IMR-90 (cell line): ENCODE measurements around the gene WDR70. TPM values are rescaled to one million over a fixed set of nuclear protein-coding genes. Genes with fewer than 3 reads are reported as not detected.
A peak's percentile ranks its signal among the peaks of the same experiment; 100 is the strongest.

Source experiments
- ATAC-seq: fragments of 200-7000 bp; cut with Tn5 transposase; 2 replicates; pipeline ENCODE4 v1.9.1; 2020; ENCODE audit warnings: low read depth, mild to moderate bottlenecking, moderate library complexity
- BruUV-seq: library from RNA; stranded (reverse); fragments of 400-500 nt; replicated peaks from 2 replicates; lab custom pipeline; 2021; lab: Mats Ljungman, UMichigan
- CTCF ChIA-PET: fragments of 300-600 bp; formaldehyde crosslinking; extraction: SDS; loops from one replicate; lab custom pipeline; 2021; ENCODE audit warnings: antibody characterized with exemption; lab: Yijun Ruan, JAX
- POLR2A ChIA-PET: fragments of 300-600 bp; sonication (Branson Sonifier 250); formaldehyde crosslinking; loops from one replicate; lab custom pipeline; 2022; ENCODE audit warnings: antibody characterized with exemption; ENCODE audit not compliant: unreplicated experiment; lab: Charles Lee
- DNase-seq: peaks from one replicate; pipeline ENCODE4 v3.0.0; 2013
- H2AFZ ChIP-seq: replicated peaks from 2 replicates; pipeline ENCODE3; 2013; ENCODE audit warnings: low read length, mild to moderate bottlenecking; ENCODE audit not compliant: poor library complexity
- H2AK5ac ChIP-seq: 2 replicates; pipeline ENCODE4 v1.6.1; 2013; ENCODE audit warnings: low read depth, low read length, inconsistent platforms
- H2AK9ac ChIP-seq: replicated peaks from 2 replicates; pipeline ENCODE3; 2013; ENCODE audit warnings: mild to moderate bottlenecking, low read depth, low read length, moderate library complexity; ENCODE audit not compliant: poor library complexity
- H2BK120ac ChIP-seq: 2 replicates; pipeline ENCODE4 v1.6.1; 2013; ENCODE audit warnings: low read depth, low read length, inconsistent platforms
- H2BK15ac ChIP-seq: 3 replicates; pipeline ENCODE4 v1.6.1; 2013; ENCODE audit warnings: low read depth, low read length, inconsistent platforms
- H2BK20ac ChIP-seq: 2 replicates; pipeline ENCODE4 v1.6.1; 2013; ENCODE audit warnings: low read depth, mild to moderate bottlenecking, inconsistent platforms, low read length, moderate library complexity
- H2BK5ac ChIP-seq: 2 replicates; pipeline ENCODE4 v1.6.1; 2013; ENCODE audit warnings: mild to moderate bottlenecking, low read depth, low read length, inconsistent platforms; ENCODE audit not compliant: poor library complexity, severe bottlenecking
- H3K14ac ChIP-seq: replicated peaks from 2 replicates; pipeline ENCODE4 v1.6.1; 2013; ENCODE audit warnings: low read depth, low read length, inconsistent platforms
- H3K18ac ChIP-seq: 2 replicates; pipeline ENCODE4 v1.6.1; 2013; ENCODE audit warnings: low read depth, low read length, control low read depth
- H3K23ac ChIP-seq: 2 replicates; pipeline ENCODE4 v1.6.1; 2013; ENCODE audit warnings: low read depth, low read length, inconsistent platforms
- H3K27ac ChIP-seq: 2 replicates; pipeline ENCODE4 v1.5.1; 2013; ENCODE audit warnings: mild to moderate bottlenecking, control low read depth, low read length; ENCODE audit not compliant: insufficient read depth
- H3K27me3 ChIP-seq: 2 replicates; pipeline ENCODE4 v1.6.1; 2013; ENCODE audit warnings: low read length; ENCODE audit not compliant: control insufficient read depth, insufficient read depth
- H3K36me3 ChIP-seq: 2 replicates; pipeline ENCODE4 v1.6.1; 2013; ENCODE audit warnings: low read length, mixed read lengths; ENCODE audit not compliant: control insufficient read depth, insufficient read depth
- H3K4ac ChIP-seq: 2 replicates; pipeline ENCODE4 v1.6.1; 2013; ENCODE audit warnings: low read depth, low read length, inconsistent platforms
- H3K4me1 ChIP-seq: 2 replicates; pipeline ENCODE4 v1.6.1; 2013; ENCODE audit warnings: low read length, mixed read lengths; ENCODE audit not compliant: control insufficient read depth, insufficient read depth
- H3K4me2 ChIP-seq: 2 replicates; pipeline ENCODE4 v1.6.1; 2013; ENCODE audit warnings: low read depth, mild to moderate bottlenecking, control low read depth, low read length, moderate library complexity
- H3K4me3 ChIP-seq: 2 replicates; pipeline ENCODE4 v1.5.1; 2013; ENCODE audit warnings: low read depth, mild to moderate bottlenecking, control low read depth, low read length, moderate library complexity; ENCODE audit not compliant: insufficient read depth
- H3K56ac ChIP-seq: 2 replicates; pipeline ENCODE4 v1.6.1; 2013; ENCODE audit warnings: low read length, inconsistent platforms; ENCODE audit not compliant: insufficient read depth; ENCODE audit errors: extremely low read depth
- H3K79me1 ChIP-seq, 2 experiments: 2 replicates each; pipeline ENCODE4 v1.6.1; 2013; ENCODE audit warnings: low read length in 2 of 2, inconsistent platforms in 1 of 2, low read depth in 1 of 2
- H3K9ac ChIP-seq: 2 replicates; pipeline ENCODE4 v1.6.1; 2013; ENCODE audit warnings: low read depth, low read length, control low read depth
- H3K9me1 ChIP-seq: 2 replicates; pipeline ENCODE4 v1.6.1; 2013; ENCODE audit warnings: low read length, inconsistent platforms; ENCODE audit not compliant: insufficient read depth
- H3K9me3 ChIP-seq: 2 replicates; pipeline ENCODE4 v1.6.1; 2013; ENCODE audit warnings: low read length; ENCODE audit not compliant: control insufficient read depth, insufficient read depth
- H4K20me1 ChIP-seq: 2 replicates; pipeline ENCODE4 v1.6.1; 2013; ENCODE audit warnings: low read length, inconsistent platforms; ENCODE audit not compliant: insufficient read depth
- H4K5ac ChIP-seq: 2 replicates; pipeline ENCODE4 v1.6.1; 2013; ENCODE audit warnings: mild to moderate bottlenecking, low read depth, low read length, control low read depth
- H4K8ac ChIP-seq, 2 experiments: 2 replicates each; pipeline ENCODE4 v1.6.1; 2013; ENCODE audit warnings: low read depth in 2 of 2, low read length in 2 of 2, control low read depth in 1 of 2, inconsistent platforms in 1 of 2
- H4K91ac ChIP-seq: 2 replicates; pipeline ENCODE4 v1.6.1; 2013; ENCODE audit warnings: low read depth, low read length, inconsistent platforms; ENCODE audit not compliant: insufficient read depth
- BHLHE40 ChIP-seq: fragments of 150-350 bp; IDR thresholded peaks from 2 replicates; pipeline ENCODE4 v1.6.1; 2016; ENCODE audit warnings: mild to moderate bottlenecking, low read depth, low read length
- CEBPB ChIP-seq: IDR thresholded peaks from 2 replicates; pipeline ENCODE4 v1.6.1; 2012; ENCODE audit warnings: low read depth, low read length, improper control_type of control experiment
- CHD1 ChIP-seq: IDR thresholded peaks from 2 replicates; pipeline ENCODE4 v1.6.1; 2012; ENCODE audit warnings: low read depth, low read length, improper control_type of control experiment
- SMC3 ChIP-seq: fragments of 150-350 bp; IDR thresholded peaks from 2 replicates; pipeline ENCODE4 v1.6.1; 2016; ENCODE audit warnings: low read depth, mild to moderate bottlenecking, antibody characterized with exemption, low read length, moderate library complexity
- WGBS, 2 experiments: methylation state at CpG; one replicate each; pipeline versions ENCODE4 v1.1.5 to v1.1.7; 2013; ENCODE audit warnings: missing lambda C conversion rate in 2 of 2; ENCODE audit not compliant: insufficient read length in 1 of 2; ENCODE audit errors: extremely low coverage in 2 of 2; 5-methylcytosine and 5-hydroxymethylcytosine counted together
- dilution Hi-C: fragments of 300-500 bp; cut with HindIII; formaldehyde crosslinking; loops from one replicate; pipeline ENCODE4 v1.14.3; 2018; ENCODE audit warnings: low sequenced_read_pairs; ENCODE audit not compliant: unreplicated experiment
- in situ Hi-C: fragments of 300-500 bp; cut with MboI; formaldehyde crosslinking; loops from 3 replicates; pipeline ENCODE4 v1.14.3; 2019; ENCODE audit warnings: low sequenced_read_pairs, inconsistent platforms, mixed read lengths
- intact Hi-C: fragments of 100-400 bp; cut with micrococcal nuclease; formaldehyde crosslinking; loops from 2 replicates; pipeline ENCODE4 v1.10.0; 2022
- polyA plus RNA-seq, 3 experiments: library from polyadenylated mRNA; depleted of rRNA; stranded (reverse); fragments of >200 nt; gene quantifications; 2 replicates each; pipeline ENCODE4 v1.2.3, GENCODE V29; 2012; ENCODE audit warnings: low replicate concordance in 1 of 3
- total RNA-seq: library from RNA; depleted of rRNA; stranded (reverse); fragments of >200 nt; gene quantifications from 2 replicates; pipeline ENCODE4 v1.2.3, GENCODE V29; 2012

Gene WDR70
- total and polyA plus RNA-seq, 2 of the 4 experiments (the other 2 are of a cell fraction): 16.7 to 29.9 TPM

GRCh38 chr5:37710965-37711364, 331.8 kb downstream of the WDR70 start:
- ATAC-seq (no peak; the same call in 1 of the 2 replicates), DNase-seq (peak; percentile 21)
- Histone ChIP-seq H3K9me1 (no peaks in the 10 kb centered on the region), H3K36me3 (no peaks in the 10 kb centered on the region), H3K18ac (no peak overlapping the region), H4K8ac (no peak overlapping the region), H3K27me3 (no peaks in the 10 kb centered on the region), H2BK5ac (no peak overlapping the region), H3K56ac (no peak overlapping the region), H3K4ac (no peak overlapping the region), H3K23ac (no peak overlapping the region), H2BK120ac (no peak overlapping the region), H2AK5ac (no peak overlapping the region), H2AK9ac (no peak overlapping the region), H4K5ac (no peak overlapping the region), H3K79me1 (no peaks in the 10 kb centered on the region), H3K4me1 (peaks cover 2% of the 10 kb centered on the region; the same call in 1 of the 2 replicates), H4K20me1 (no peaks in the 10 kb centered on the region), H2AFZ (no peak overlapping the region), H2BK15ac (no peak overlapping the region), H3K4me3 (no peak overlapping the region), H3K27ac (no peak overlapping the region), H3K9ac (no peak overlapping the region), H3K14ac (peak overlapping the region; percentile 25; the same call in 1 of the 2 replicates), H2BK20ac (no peak overlapping the region), H4K91ac (no peak overlapping the region), H3K9me3 (no peaks in the 10 kb centered on the region), H3K4me2 (no peak overlapping the region)
- POLR2A ChIA-PET: no interaction called here
- WGBS, 2 experiments: no CpG with 5 or more reads among the region's 2 CpGs
- no TSS peak for BruUV-seq
- intact Hi-C loops: no loop called here
- dilution Hi-C loops: no loop called here
- CTCF ChIA-PET: no interaction called here
- TF ChIP-seq BHLHE40 (no peak), SMC3 (no peak), CHD1 (no peak), CEBPB (no peak)
- in situ Hi-C loops: no loop called here
